ENCODE data around the gene USP47.

USP47 gene

DNA sequence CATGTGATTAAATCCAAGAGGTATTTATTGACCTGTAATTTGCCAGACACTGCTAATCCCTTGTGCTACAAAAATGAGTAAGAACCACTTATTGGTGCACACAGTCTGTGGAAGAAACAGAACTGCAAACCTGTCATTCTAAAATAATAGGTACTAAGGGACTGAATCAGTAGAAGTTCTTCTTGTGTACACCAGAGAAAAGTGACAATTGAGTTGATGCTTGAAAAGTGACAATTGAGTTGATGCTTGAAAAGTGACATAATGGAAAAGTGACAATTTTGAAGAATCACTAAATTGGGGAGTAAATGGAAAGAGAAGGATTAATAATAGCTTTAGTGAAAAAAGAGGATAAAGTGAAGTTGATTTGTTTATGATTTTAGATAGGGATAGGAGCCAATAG is 110.3 kb downstream of the USP47 start:
- Histone ChIP-seq H3K4me2 (ENCODE audit: insufficient read depth, low read length) (no peak overlapping the region), H3K36me3 (ENCODE audit: insufficient read depth, low read length) (peaks cover 91% of the 10 kb centered on the region), H3K4me1 (ENCODE audit: insufficient read depth, low read length) (no peaks in the 10 kb centered on the region), H4K20me1 (ENCODE audit: insufficient read depth, low read length) (no peaks in the 10 kb centered on the region), H3K27me3 (ENCODE audit: insufficient read depth, low read length, poor library complexity) (no peaks in the 10 kb centered on the region), H3K9me3 (ENCODE audit: insufficient read depth, low read length, severe bottlenecking) (no peaks in the 10 kb centered on the region), H2AFZ (ENCODE audit: low read depth, low read length) (no peak overlapping the region), H3K4me3 (ENCODE audit: low read depth in 1 of 2, low read length in 2 of 2) (no peak overlapping the region), H3K9ac (ENCODE audit: low read depth, low read length) (no peak overlapping the region), H3K27ac (ENCODE audit: low read length) (no peak overlapping the region), H3K79me2 (ENCODE audit: insufficient read depth, low read length) (no peaks in the 10 kb centered on the region)
- DNase-seq (no peak), ATAC-seq (ENCODE audit: insufficient read depth, low read depth) (no peak)
- TF ChIP-seq EZH2 (IDR thresholded peaks at IDR 0.05; ENCODE audit: borderline replicate concordance, low read depth, low read length, severe bottlenecking), result no peak
- TF ChIP-seq, protein P1, sequence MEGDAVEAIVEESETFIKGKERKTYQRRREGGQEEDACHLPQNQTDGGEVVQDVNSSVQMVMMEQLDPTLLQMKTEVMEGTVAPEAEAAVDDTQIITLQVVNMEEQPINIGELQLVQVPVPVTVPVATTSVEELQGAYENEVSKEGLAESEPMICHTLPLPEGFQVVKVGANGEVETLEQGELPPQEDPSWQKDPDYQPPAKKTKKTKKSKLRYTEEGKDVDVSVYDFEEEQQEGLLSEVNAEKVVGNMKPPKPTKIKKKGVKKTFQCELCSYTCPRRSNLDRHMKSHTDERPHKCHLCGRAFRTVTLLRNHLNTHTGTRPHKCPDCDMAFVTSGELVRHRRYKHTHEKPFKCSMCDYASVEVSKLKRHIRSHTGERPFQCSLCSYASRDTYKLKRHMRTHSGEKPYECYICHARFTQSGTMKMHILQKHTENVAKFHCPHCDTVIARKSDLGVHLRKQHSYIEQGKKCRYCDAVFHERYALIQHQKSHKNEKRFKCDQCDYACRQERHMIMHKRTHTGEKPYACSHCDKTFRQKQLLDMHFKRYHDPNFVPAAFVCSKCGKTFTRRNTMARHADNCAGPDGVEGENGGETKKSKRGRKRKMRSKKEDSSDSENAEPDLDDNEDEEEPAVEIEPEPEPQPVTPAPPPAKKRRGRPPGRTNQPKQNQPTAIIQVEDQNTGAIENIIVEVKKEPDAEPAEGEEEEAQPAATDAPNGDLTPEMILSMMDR (IDR thresholded peaks at IDR 0.05; ENCODE audit: borderline replicate concordance, extremely low read depth, low read length, poor library complexity, severe bottlenecking), result no peak

DNA sequence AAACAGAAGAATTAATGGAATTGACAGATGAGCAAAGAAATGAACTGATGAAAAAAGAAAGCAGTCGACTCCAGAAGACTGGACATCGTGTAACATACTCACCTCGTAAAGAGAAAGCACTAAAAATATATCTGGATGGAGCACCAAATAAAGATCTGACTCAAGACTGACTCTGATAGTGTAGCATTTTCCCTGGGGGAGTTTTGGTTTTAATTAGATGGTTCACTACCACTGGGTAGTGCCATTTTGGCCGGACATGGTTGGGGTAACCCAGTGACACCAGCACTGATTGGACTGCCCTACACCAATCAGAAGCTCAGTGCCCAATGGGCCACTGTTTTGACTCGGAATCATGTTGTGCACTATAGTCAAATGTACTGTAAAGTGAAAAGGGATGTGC is 114.2 kb downstream of the USP47 start:
- Histone ChIP-seq H3K9me3 (ENCODE audit: insufficient read depth, low read length, severe bottlenecking) (no peaks in the 10 kb centered on the region), H3K27me3 (ENCODE audit: insufficient read depth, low read length, poor library complexity) (no peaks in the 10 kb centered on the region), H3K36me3 (ENCODE audit: insufficient read depth, low read length) (peaks cover 64% of the 10 kb centered on the region), H3K9ac (ENCODE audit: low read depth, low read length) (no peak overlapping the region), H3K79me2 (ENCODE audit: insufficient read depth, low read length) (no peaks in the 10 kb centered on the region), H4K20me1 (ENCODE audit: insufficient read depth, low read length) (0 out of 2 replicates have a peak, but pooled peaks cover 4% of the 10 kb centered on the region), H3K4me3 (ENCODE audit: low read depth in 1 of 2, low read length in 2 of 2) (no peak overlapping the region), H3K4me2 (ENCODE audit: insufficient read depth, low read length) (no peak overlapping the region), H3K27ac (ENCODE audit: low read length) (no peak overlapping the region), H2AFZ (ENCODE audit: low read depth, low read length) (no peak overlapping the region), H3K4me1 (ENCODE audit: insufficient read depth, low read length) (peaks cover 15% of the 10 kb centered on the region)
- no peak for ATAC-seq (ENCODE audit: insufficient read depth, low read depth)
- TF ChIP-seq EZH2 (IDR thresholded peaks at IDR 0.05; ENCODE audit: borderline replicate concordance, low read depth, low read length, severe bottlenecking), result no peak
- TF ChIP-seq, protein P1 (IDR thresholded peaks at IDR 0.05; ENCODE audit: borderline replicate concordance, extremely low read depth, low read length, poor library complexity, severe bottlenecking), result no peak
- no peak for DNase-seq

DNA sequence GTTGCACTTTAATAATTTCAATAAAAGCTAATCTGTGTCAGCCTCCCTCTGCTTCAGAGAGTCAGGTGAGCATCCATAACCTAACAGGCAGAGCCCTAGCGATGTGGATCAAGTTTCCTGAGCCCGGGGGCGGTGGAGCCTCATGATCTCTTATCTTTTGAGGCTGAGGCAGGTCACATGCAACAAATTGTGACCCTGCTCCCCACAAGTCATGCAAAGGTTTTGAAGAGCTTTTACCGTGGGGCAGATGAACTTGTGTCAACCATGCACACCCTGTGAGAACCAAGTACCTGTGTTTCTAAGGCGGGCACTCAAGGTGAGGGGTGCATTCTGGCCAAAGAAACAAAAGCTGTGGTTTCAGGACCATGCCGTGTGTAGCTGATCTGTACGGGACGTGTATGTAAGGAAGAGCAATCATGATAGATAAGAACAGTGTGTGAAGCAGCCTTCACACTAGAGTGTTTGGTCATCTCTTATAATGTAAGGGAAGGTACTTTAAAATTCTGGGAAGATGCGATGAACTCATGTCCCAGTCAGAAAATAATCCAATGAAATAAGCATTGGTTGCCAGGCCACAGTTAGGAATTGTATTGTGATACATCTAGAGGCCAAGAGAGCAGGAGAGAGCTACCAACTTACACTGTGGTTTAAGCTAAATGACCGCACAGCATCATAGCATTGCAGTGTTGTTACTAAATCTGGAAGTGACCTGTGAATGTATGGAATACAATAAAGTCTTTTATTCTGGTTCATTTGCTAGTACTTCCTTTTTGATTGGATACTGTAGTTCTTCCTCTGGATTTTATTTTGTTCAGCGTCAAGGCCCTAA is 116.8 kb downstream of the USP47 start:
- no peak for DNase-seq
- no peak overlapping the region for H3K4me2 ChIP-seq (ENCODE audit: insufficient read depth, low read length)
- peaks cover 41% of the 10 kb centered on the region for H3K36me3 ChIP-seq (ENCODE audit: insufficient read depth, low read length)
- no peaks in the 10 kb centered on the region for H3K9me3 ChIP-seq (ENCODE audit: insufficient read depth, low read length, severe bottlenecking)
- no peak overlapping the region for H3K9ac ChIP-seq (ENCODE audit: low read depth, low read length)
- 0 out of 2 replicates have a peak, but pooled peaks cover 4% of the 10 kb centered on the region for H4K20me1 ChIP-seq (ENCODE audit: insufficient read depth, low read length)
- no peak overlapping the region for H3K27ac ChIP-seq (ENCODE audit: low read length)
- peaks cover 15% of the 10 kb centered on the region for H3K4me1 ChIP-seq (ENCODE audit: insufficient read depth, low read length)
- no peaks in the 10 kb centered on the region for H3K79me2 ChIP-seq (ENCODE audit: insufficient read depth, low read length)
- TF ChIP-seq, protein P1 (IDR thresholded peaks at IDR 0.05; ENCODE audit: borderline replicate concordance, extremely low read depth, low read length, poor library complexity, severe bottlenecking), result no peak
- TF ChIP-seq EZH2 (IDR thresholded peaks at IDR 0.05; ENCODE audit: borderline replicate concordance, low read depth, low read length, severe bottlenecking), result no peak
- H3K27me3 ChIP-seq (ENCODE audit: insufficient read depth, low read length, poor library complexity), result no peaks in the 10 kb centered on the region
- no peak overlapping the region for H2AFZ ChIP-seq (ENCODE audit: low read depth, low read length)
- H3K4me3 ChIP-seq (ENCODE audit: low read depth in 1 of 2, low read length in 2 of 2), result no peak overlapping the region
- no peak for ATAC-seq (ENCODE audit: insufficient read depth, low read depth)
